Measurements from ENCODE around the gene GMEB2.

The GMEB2 gene

DNA sequence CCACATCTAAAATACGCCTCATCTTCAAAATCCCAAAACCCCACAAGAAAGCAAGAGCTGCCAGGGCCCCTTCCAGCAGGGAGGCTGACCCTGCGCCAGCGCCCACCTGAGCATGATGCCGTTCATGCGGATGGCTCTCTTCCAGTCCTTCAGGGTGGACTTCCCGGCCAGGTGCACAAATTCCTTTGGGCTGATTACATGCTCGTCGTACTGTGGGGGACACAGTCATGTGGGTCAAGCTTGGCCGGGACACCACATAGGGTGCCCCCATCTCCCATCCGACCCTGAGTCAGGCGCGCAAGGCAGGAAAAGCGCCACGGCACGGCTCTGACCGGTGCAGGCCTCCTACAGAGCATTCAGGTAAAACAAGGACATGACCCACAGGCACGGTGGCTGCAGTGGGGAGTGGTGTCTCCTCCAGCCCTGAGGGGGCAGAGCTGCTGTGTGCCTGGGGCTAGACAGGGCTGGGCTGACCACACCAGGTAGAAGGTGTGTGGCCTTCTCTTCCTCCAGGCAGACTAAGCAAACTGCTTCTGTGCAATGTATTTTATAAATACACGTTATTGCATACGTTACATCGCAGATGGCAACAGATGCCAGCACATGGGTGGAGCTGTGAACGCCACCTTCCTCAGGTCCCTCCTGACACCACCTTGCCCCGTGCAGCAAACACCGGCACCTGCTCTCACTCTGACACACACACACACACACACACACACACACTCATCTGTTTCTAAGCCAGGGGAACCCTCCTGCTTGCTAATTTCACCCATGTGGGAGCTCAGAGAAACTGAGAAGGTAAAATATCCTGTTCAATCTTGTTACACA is 29.0 kb downstream of the GMEB2 start:
- H3K4me3 ChIP-seq (ENCODE audit: low read depth, low read length), result no peak overlapping the region
- TF ChIP-seq, protein P1, sequence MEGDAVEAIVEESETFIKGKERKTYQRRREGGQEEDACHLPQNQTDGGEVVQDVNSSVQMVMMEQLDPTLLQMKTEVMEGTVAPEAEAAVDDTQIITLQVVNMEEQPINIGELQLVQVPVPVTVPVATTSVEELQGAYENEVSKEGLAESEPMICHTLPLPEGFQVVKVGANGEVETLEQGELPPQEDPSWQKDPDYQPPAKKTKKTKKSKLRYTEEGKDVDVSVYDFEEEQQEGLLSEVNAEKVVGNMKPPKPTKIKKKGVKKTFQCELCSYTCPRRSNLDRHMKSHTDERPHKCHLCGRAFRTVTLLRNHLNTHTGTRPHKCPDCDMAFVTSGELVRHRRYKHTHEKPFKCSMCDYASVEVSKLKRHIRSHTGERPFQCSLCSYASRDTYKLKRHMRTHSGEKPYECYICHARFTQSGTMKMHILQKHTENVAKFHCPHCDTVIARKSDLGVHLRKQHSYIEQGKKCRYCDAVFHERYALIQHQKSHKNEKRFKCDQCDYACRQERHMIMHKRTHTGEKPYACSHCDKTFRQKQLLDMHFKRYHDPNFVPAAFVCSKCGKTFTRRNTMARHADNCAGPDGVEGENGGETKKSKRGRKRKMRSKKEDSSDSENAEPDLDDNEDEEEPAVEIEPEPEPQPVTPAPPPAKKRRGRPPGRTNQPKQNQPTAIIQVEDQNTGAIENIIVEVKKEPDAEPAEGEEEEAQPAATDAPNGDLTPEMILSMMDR (IDR thresholded peaks at IDR 0.05; ENCODE audit: low read depth, low read length), result no peak
- TF ChIP-seq, protein P2, sequence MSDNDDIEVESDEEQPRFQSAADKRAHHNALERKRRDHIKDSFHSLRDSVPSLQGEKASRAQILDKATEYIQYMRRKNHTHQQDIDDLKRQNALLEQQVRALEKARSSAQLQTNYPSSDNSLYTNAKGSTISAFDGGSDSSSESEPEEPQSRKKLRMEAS (IDR thresholded peaks at IDR 0.05; ENCODE audit: low read depth, low read length), result no peak
- no peak for TF ChIP-seq POLR2A (IDR thresholded peaks at IDR 0.05; ENCODE audit: extremely low read depth, insufficient read length)
- no peak for TF ChIP-seq MYC (IDR thresholded peaks at IDR 0.05; ENCODE audit: low read depth, low read length)
- no peak for DNase-seq (ENCODE audit: low read depth)

DNA sequence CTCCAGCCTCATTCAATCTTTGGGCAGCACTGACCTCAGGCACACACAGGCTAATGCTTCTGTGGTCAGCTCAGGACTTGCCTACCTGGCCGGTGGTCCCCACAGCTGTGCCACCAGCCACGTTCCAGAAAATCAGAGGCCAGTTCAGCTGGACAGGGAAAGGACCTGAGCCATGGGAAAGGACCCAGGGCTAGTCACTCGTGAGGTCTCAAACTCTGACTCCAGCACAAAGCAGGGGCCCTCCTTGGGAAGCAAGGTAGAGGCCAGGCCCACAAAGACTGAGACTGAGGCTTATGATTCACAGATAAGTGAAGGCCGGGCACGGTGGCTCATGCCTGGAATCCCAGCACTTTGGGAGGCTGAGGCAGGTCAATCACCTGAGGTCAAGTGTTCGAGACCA is 30.5 kb downstream of the GMEB2 start:
- DNase-seq (ENCODE audit: low read depth), result no peak
- H3K4me3 ChIP-seq (ENCODE audit: low read depth, low read length), result no peak overlapping the region
- TF ChIP-seq POLR2A (IDR thresholded peaks at IDR 0.05; ENCODE audit: extremely low read depth, insufficient read length) (no peak), MYC (IDR thresholded peaks at IDR 0.05; ENCODE audit: low read depth, low read length) (no peak)
- TF ChIP-seq, protein P1 (IDR thresholded peaks at IDR 0.05; ENCODE audit: low read depth, low read length), result no peak
- TF ChIP-seq, protein P2 (IDR thresholded peaks at IDR 0.05; ENCODE audit: low read depth, low read length), result no peak

DNA sequence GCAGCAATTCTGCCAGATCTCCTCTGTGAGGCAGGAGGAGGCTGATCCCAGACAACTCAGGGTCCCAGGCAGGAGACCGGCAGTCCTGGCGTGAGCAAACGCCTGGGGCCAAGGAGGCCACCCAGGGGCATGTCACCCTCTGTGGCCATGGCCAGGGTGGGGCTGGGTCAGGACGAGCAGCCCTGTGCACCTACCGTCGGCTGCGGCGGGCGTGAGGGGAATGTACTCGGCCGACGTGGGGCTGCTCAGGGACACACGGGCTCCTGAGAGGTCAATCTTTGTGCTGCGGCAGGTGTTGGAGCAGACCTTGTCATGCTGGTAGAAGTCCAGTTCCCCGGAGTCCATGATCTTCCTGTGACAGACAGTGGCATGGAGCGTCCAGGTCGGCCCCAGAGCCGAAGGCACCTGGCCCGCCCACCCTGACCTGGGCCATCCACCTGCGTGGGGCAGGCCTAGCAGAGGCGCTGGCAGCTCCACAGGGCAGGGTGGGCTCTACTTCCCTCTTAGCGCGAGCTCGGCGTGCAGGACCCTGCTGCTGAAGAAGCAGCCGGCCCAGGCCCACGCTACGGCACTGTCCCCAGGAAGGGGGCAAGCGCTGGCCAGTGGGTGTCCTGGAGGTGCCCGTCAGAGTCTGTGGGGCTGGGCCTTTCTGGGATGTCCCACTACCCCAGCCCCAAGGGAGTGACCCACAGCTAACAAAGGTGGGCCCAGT is 31.3 kb downstream of the GMEB2 start:
- TF ChIP-seq, protein P1 (IDR thresholded peaks at IDR 0.05; ENCODE audit: low read depth, low read length), result no peak
- TF ChIP-seq POLR2A (IDR thresholded peaks at IDR 0.05; ENCODE audit: extremely low read depth, insufficient read length) (no peak), MYC (IDR thresholded peaks at IDR 0.05; ENCODE audit: low read depth, low read length) (no peak)
- TF ChIP-seq, protein P2 (IDR thresholded peaks at IDR 0.05; ENCODE audit: low read depth, low read length), result no peak
- DNase-seq (ENCODE audit: low read depth), result no peak

DNA sequence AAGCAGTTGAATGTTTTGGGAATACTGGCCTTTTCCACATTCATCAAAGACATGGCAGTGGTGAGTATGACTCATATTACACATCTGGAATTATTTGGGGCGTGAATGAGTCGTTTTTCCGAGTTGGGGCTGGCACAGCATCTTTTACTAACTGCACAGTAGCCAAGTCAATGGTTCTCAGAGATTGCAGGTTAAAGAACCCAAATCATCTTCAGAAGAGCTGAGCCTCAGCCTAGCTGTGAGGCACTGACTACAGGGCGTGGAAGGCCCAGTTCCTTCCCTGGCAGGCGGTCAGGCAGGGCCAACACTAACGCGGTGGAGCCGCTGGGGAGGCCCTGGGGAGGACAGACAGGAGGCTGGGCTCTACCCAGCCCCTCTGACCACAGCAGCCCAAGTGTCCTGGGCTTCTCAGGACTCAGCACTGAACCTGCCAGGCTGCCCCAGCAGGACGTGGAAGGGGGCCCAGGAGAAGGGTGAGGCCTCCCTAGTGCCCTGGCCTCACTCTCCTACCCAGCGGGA is 32.8 kb downstream of the GMEB2 start:
- TF ChIP-seq, protein P2 (IDR thresholded peaks at IDR 0.05; ENCODE audit: low read depth, low read length), result no peak
- TF ChIP-seq, protein P1 (IDR thresholded peaks at IDR 0.05; ENCODE audit: low read depth, low read length), result no peak
- no peak for TF ChIP-seq MYC (IDR thresholded peaks at IDR 0.05; ENCODE audit: low read depth, low read length)
- TF ChIP-seq POLR2A (IDR thresholded peaks at IDR 0.05; ENCODE audit: extremely low read depth, insufficient read length), result no peak

More for the DNA sequence above, 31.3 kb downstream of the GMEB2 start:
- no peak overlapping the region for H3K4me3 ChIP-seq (ENCODE audit: low read depth, low read length)

DNA sequence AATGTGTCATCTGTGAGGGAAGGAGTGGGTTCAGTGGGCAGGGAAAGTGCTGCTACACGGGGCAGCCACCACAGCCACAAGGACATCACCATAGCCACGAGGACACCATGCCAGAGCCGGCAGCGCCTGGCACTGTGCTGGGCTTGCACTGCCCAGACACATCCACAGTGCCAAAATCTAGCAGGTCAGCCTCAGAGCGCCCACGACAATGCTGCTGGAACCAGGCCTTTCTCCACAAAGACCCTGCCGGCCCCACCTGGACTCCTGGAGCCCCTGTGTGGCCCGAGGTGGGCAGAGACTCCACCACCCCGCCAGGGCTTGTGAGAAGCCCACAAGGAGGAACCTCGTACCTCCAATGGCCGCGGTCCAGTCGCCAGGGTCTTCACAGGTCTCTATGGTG is 34.2 kb downstream of the GMEB2 start:
- no peak for DNase-seq (ENCODE audit: low read depth)
- no peak overlapping the region for H3K4me3 ChIP-seq (ENCODE audit: low read depth, low read length)
- TF ChIP-seq MYC (IDR thresholded peaks at IDR 0.05; ENCODE audit: low read depth, low read length), result no peak
- TF ChIP-seq, protein P1 (IDR thresholded peaks at IDR 0.05; ENCODE audit: low read depth, low read length), result no peak
- no peak for TF ChIP-seq POLR2A (IDR thresholded peaks at IDR 0.05; ENCODE audit: extremely low read depth, insufficient read length)
- TF ChIP-seq, protein P2 (IDR thresholded peaks at IDR 0.05; ENCODE audit: low read depth, low read length), result no peak

More for the DNA sequence above, 32.8 kb downstream of the GMEB2 start:
- H3K4me3 ChIP-seq (ENCODE audit: low read depth, low read length), result no peak overlapping the region
- no peak for DNase-seq (ENCODE audit: low read depth)
